Aortic smooth muscle cell (primary cell): ENCODE results near the gene CNOT11. TPM values are rescaled to one million over a fixed set of nuclear protein-coding genes. Genes with fewer than 3 reads are reported as not detected.

Experiments used
- total RNA-seq: library from RNA; depleted of rRNA; stranded (reverse); fragments of >200 nt; gene quantifications from 2 replicates; pipeline ENCODE4 v1.2.3, GENCODE V29; 2014

CNOT11 gene
- 15.3 and 16.2 TPM in 2 replicates for total RNA-seq

GRCh38 chr2:101252408-101253012 lies at the start of gene CNOT11:
Gene CNOT11 (plus strand): TSS chr2:101252886. CDS start chr2:101252965, 79 bp downstream.

GRCh38 chr2:101308432-101309210 lies 55.9 kb downstream of the CNOT11 start, which contains the start of gene RNF149:
Gene RNF149 (minus strand): TSS chr2:101308701. CDS start chr2:101308588, 113 bp downstream.

Other genes starting within 250 kb of the CNOT11 start
- 35.3 and 39.4 TPM in 2 replicates for gene TBC1D8, start 101.5 kb upstream of the CNOT11 start, total RNA-seq
- 37.5 and 38.5 TPM in 2 replicates for gene RNF149, start 55.8 kb downstream of the CNOT11 start, total RNA-seq
- 0.37 and 1.1 TPM in 2 replicates for gene CREG2, start 134.6 kb downstream of the CNOT11 start, total RNA-seq
- gene RFX8, start 222.2 kb downstream of the CNOT11 start, total RNA-seq, result 15.5 and 20.3 TPM in 2 replicates